ACHN (cell line): ENCODE results near the gene RPS27.

ENCODE experiments used
- DNase-seq: peaks from one replicate; pipeline ENCODE4 v3.0.0-alpha.2; 2015
- in situ Hi-C: cut with HindIII; loops from 2 replicates; pipeline ENCODE4 v1.10.0; 2017; ENCODE audit warnings: low sequenced_read_pairs, low pct_ligation_motif_present, low pct_unique_long_range_greater_than_20kb

RPS27 gene

DNA sequence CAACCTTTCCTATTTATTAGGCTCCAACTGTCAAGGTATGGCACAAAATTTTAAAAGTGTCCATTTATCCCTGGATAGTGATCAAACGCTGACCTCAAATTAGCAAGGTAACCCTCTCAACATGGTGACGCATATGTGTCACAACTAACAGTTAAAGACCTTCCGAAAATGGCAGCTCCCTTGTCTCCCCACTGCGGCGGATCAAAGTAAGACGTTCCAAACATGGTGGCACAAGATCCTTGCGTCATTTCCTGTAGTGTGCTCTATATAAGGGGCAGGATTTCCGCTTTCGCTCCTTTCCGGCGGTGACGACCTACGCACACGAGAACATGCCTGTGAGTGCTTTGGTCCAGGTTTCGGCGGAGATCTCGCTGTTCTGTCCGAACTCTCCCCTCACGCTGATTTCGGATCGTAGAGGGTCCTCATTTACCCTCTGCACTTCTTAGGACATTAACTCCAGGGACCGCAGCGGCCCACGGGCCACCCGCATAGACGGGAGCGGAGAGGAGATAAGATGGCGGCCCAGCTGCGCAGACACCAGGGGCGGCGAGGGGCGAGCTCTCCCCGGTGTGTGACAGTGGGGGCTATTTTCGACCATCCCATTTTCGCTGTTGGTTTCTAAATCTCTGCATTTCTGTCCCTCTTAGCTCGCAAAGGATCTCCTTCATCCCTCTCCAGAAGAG, at the start of gene RPS27:
Gene RPS27, plus strand, starts transcription at position 295 of the 683 bp plus-strand sequence. Its CDS starts 35 bp downstream, at position 330.
- peak; percentile 99 for DNase-seq
- in situ Hi-C loops: no loop called here

DNA sequence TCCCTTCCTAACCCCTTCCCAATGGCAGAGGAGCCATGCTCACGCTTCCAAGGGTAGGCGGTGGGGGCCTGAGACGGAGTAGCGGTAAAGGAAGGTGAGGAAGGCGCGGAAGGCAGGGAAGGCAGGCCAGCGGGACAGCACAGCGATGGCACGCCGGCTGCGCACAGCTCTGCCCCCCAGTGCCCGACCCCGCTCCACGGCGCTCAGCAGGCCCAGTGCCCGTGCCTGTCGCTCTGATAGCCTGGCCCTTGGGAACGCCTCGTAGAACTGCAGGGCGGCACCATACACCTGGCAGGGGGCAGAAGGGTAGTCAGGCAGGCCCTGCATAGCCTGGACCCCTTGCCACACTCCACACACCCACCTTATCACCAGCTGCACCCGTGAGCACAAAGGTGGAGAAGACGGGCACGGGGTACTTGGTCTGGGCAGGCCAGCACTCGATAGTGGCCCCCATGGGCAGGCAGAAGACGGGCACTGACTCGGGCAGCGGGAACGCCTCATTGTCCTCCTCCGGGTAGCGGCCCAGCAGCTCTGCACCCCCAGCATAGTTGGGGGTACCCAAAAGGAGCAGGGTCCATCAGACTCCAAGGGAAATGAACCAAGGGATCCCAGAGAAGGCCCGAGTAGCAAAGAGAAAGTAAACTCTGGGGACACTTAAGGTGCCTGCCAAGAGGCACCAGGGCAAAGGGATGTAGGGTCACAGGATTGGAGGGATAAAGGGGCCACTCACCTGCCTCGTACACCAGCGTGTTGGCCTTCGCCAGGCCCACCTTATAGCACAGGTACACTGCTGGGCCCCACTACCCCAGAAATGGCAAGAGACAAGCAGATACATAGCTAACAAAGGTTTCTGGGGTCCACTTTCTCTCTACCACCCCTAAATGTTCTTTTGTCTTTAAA, 48.5 kb upstream of the RPS27 start:
- in situ Hi-C loops: no loop called here
- no peak for DNase-seq

DNA sequence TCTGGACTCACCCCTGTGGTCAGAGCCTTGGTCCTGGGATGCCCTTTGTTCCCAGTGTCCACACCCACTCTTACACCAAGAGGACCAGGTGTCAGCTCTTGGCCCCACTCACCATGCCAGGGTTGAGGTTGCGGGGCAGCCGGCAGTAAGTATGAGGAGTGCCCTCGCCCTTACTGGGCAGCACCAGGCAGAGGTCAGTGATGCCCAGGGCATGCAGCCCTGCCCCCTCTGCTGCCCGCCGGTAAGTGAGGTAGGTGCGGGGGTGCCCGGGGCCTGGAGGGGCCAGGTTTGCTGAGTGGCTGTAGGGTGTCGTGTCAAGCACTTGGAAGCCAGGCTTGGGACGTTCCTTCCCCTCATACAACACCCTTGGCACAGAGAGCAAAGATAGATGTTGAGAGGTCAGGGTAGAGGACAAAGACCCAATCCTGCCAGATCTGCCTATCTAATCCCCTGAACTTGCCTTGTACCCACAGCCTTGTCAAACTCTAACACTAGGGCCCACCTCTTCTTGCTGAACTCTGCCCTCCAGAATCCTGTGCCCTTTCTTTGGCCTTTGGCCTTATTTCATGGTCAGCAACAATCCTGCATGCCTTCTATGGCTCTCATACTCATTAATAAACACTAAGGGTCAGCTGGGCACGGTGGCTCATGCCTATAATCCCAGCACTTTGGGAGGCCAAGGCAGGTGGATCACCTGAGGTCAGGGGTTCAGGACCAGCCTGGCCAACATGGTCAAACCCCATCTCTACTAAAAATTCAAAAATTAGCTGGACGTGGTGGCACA, 47.6 kb upstream of the RPS27 start:
- in situ Hi-C loops: no loop called here
- no peak for DNase-seq

DNA sequence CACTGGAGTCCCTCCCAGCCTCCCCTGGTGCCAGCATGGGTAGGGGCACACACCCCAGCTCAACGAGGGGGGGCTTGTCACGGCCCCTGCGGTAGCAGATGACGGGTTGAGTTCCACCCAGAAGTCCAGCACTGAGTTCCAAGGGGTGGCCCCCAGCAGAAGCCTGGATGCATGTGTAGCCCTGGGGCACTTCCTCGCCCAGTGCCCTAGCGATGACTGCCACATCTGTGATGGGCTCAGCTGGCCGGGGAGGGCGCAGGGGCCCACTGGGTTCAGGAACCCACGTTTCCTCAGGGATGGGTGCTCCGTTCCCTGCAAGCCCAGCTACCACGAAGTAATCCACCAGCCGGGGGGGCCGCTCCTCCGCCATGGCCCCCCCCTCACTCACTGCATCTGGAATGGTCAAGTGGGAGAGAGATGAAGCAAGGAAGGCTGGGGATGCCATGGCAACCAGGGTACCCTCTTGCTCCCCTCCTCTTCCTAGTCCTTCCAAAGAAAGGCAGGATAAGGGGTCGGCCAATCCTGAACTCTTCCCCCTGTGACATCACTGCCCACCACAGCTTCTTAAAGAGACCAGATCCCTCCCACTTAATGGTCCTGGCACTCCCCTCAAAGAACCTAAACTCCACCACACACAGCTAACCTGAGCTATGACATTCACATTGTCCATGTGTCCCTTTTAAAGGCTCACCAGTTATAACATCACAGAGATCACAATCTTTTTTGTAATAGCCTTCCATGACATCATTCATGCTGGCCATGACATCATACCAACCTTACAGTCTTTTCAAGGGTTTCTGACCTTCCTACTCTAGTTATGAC, 46.3 kb upstream of the RPS27 start:
- no peak for DNase-seq
- in situ Hi-C loops: no loop called here

DNA sequence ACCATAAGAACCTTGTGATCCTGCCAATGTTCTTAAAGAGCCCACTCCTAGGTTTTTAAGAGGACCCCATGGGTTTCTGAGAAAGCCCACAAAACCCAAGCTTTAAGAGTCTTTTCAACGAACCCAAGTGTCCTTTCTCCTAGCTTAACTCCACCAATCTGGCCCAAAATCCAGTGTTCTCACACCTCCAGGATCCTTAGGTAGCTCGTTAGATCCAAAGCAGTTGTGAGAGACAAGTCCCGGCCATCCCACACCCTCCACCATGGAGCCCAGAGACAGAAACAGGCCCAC, 45.8 kb upstream of the RPS27 start:
- in situ Hi-C loops: no loop called here
- DNase-seq: no peak

DNA sequence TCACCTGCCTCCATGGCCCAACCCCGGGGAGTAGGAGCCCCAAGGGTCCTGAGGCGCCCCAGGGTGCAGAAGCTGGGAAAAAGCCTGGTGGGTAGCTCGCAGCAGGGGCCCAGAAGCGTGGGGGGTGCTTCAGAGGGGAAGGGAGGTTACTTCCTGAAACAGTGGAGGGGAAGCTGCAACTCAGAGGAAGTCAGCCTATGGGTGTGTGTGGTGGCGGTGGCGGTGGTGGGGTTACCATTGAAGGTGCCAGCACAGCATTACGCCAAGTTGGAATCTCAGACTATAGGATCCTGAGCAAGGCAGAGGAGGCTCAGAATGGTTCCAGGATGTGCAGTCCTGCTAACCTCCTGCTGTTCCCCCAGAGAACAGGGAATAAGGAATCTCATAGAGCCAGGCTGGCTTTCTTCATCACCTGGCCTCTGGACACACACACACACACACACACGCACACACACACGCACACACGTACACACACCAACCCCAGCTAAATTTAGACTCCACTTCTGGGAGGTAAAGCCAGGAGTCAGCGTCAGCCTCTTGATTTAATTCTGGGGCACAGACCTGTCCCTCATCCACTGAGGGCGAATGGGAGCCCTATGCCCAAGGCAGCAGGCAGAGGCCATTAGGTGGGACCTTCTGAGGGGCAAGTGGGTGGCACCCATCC, 45.3 kb upstream of the RPS27 start:
- no peak for DNase-seq
- in situ Hi-C loops: no loop called here

DNA sequence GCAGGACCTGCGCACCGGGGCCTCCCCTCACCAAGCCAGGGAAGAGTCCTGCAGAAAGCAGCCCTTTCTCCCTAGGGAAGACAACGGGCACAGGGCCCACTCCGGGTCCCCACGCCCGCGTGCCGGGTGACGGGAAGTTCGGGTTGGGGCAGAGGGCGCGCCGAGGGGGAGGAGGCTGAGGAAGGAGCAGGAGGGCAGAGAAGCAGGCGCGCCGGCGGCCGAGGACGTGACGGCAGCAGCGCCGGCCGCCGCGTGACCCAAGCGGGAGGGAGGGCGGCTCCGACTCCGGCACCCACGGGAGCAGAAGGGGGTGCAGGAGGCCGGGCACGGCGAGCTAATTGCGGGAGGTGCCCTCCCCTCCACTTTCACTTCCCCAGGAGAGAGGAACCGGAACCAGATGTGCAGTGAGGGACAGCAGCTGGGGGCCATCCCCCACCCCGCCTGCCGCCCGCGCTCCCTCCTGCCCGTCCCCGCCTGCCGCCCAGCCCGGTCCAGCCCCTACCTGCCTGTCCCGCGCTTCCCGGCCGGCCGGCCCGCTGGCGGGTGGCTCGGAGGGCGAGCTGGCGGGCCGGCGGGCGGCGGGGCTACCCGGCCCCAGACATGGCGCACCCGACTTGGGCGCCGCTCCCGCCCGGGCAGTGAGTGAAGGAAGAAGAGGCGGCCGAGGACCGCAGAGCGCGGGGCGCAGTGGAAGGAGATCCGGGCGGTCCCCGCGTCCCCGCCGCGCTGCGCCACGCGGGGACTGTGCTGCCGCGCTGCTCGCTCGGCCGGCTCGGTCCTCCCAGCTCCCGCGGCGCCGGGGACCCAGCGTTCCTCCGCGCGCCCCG, 44.6 kb upstream of the RPS27 start:
- peak; percentile 68 for DNase-seq
- in situ Hi-C loops: no loop called here

DNA sequence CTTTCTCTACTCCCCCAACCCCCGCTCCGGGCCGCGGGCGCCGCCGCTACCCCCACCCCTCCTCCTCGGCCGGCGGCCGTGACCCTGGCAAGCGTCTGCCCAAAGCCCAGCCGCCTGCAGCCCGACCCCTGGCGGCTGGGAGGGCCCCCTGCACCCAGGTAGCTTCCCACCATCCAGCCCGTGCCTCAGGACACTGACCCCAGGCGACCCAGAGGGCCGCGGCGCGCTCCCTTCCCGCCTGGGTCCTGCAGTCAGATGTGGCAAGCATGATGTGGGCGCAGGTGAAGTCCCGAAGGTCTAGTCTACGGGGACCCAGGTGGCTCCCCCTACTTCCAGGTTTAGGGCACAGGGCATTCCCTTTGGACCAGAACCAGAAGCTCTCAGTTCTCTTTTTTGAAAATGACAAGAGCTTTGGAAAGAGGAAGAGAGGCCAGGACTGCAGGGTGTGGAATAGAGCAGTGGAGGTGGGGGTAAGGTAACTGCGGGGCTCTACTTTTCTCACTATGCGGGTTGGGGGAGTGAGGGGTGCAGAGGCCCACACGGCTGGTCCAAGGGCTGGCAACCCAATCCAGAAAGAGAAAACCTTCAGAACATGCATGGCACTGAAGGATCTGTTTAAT, 43.8 kb upstream of the RPS27 start, which contains the start of gene DENND4B:
Gene DENND4B, minus strand, starts transcription at position 97 of the 620 bp plus-strand sequence. CDS start 2,344 bp downstream, outside the sequence.
- DNase-seq: peak; percentile 87
- in situ Hi-C loops: no loop called here

DNA sequence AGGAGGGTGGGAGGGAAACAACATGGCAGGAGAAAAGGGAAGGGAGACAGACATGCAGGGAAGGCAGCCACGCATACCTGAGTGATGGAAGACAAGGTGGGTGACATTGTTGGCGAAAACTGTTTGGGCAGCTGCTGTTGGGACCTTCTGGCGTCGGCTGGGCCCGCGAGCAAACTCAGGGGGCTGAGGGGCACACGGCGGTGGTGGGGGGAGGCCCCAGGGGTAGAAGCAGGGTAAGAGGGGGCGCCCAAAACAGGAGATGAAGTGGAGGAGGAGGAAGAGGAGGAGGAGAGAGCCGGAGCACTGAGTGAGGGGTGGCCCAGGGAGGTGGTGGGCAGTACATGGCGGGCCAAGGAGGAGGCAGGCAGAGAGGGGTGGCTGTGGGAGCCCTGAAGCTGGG, 39.4 kb upstream of the RPS27 start:
- in situ Hi-C loops: no loop called here
- no peak for DNase-seq

DNA sequence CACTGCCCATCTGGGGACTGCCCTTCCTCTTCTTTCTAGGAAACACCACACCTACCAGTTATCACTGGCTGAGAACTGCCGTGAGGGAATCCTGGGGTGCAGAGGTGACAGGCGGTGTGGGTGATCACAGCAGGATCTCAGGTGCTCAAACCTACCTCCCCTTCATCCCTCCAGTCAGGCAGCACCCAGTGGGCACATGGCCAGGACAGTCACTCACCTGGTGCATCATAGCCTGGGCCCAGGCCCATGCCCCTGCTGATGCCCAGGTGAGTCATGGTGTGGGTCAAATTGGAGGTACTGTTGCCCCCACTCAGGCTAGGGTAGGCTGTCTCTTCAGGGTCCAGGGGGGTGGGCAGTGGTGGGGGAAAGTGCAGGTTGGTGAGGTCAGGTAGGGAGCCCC, 38.8 kb upstream of the RPS27 start:
- in situ Hi-C loops: no loop called here
- no peak for DNase-seq

DNA sequence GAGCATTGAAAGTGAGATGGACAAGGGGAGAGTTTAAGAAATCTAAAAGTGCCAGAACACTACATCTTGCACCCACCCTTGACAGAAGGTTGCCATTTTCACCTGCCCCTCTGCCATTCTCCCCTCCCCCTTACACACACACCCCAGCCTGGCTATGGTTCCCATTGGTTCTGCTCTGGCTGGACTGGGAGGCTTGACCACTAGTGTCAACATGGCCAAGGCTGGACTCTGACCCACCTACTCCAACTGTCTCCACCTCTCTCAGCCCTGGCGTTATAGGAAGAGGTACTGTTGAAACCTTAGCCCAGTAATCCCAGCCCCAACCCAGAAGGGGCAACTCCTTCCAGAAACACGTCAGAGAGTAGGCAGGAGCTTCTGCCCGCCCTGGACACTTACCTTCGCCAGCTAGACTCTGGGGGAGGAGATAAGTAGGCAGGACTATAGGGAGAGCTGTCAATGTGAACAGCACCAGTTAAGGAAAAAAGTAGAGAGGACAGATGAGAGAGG, 36.6 kb upstream of the RPS27 start:
- no peak for DNase-seq
- in situ Hi-C loops: no loop called here

DNA sequence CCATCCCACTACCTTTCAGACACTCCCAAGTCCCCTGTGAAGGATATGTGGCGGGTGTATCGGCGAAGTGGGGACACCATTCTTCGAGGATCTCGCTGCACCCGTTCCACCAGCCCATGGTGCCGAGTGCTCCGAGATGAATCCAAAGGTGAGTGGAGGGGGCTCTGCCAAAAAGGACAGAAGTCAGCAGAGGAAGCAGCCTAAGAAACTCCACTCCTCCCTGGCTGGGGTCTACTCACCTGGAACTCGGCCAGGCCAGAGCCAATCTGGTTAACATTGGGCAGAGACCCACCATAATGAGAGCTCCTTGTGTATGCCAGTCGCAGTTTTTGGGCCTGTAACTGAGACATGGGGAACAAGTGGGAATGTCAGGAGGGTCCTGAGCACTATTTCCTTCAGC, 35.7 kb upstream of the RPS27 start:
- in situ Hi-C loops: no loop called here
- no peak for DNase-seq

DNA sequence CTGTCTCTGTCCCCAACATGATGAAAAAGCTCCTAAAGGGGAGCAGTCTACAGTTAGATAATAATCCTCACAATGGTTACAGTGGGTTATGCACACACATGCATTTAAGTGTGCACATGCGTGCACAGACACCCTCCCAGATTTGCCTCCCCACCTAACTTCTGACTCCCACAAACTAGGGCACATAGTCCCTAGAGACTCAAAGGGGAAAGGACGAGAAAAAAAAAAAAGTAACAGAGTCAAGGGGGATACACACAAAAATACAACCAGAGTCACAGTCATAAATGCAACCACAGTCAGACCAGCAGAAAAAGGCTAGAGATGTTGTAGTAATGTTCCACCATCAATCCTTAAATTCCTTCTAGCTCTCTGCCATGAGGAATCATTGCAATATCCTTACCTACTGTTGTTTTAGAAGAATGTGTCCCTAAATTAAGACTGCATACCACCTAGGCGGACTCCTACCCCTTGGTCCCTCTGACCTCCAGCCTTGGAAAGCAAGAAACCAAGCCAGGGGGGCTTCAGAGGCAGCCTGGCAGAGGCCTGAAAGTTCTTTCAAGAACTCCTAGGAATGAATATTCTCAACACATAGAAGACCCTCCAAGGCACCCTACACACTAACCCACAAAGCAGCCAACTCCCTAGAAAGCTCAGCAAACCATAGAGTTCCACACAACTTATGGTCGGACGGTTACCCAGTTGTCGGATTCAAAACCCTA, 33.4 kb upstream of the RPS27 start:
- in situ Hi-C loops: no loop called here
- no peak for DNase-seq

DNA sequence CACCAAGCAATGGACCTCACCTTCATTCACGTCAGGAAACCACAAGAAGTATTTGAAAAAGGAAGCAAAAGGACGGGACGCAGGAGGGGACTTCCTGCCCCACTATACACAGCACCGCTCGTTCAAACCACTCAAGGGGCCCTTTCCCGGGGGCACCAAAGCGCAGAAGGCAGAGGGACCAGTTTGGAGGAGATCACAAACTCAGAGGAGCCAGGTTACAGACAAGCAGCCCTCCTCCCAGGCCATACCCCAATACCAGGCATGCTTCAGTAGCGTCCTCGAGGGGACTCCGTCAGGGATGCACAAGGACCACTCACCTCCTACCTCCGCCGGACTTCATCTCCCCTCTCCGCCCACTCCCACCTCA, 32.8 kb upstream of the RPS27 start:
- in situ Hi-C loops: no loop called here
- DNase-seq: peak; percentile 28

DNA sequence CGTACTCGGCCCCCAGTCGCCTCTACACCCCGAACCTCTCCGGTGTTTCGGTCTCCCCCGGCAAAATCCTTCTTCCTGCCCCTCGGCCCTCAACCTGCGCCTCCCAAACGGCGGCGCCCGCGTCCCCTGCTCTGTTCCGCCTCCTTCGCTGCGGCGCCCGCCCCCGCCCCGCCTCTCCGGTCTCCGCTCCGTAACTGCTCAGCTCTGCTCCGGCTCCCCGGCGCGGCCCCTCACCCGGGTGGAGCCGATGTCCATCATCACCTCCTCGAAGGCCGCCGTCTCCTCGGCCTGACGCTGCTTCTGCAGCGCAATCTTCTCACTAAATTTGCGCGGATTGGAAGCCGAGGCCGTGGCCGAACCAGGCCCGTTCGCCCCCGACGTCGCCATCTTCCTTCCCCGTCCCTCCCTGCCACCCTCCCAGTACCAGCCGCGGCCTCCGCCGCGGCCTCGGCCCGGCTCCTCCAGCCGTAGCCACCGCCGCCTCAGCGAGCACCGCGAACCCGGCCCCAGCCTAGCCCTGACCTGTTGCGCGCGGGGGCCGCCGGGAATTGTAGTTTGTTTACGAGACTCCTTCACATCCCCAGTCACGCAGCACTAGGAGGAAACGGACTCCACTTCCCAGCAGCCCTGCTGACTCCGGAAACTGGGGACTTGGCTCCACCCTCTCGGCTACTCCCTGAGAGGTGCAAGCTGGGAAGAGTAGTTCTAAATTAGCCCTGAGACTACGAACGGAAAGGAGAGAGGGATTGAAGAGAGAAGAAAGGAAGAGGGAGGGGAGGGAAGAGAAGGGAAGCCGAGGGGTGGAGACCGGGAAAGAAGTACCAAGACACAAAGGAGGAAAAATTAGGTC, 32.2 kb upstream of the RPS27 start, which contains the start of gene CRTC2:
Gene CRTC2, minus strand, starts transcription at position 502 of the 850 bp plus-strand sequence. Its CDS starts 115 bp downstream, at position 387.
- DNase-seq: peak; percentile 99
- in situ Hi-C loops: no loop called here
